GM18951 (cell line): ENCODE data around the gene TSGA10.
"Not testable (repeated sequence)": the region's sequence is repeated elsewhere in the genome, so short reads cannot be mapped to it uniquely, and the experiment has no call there.

Source experiments
- POLR2A ChIP-seq: IDR thresholded peaks from 4 replicates; pipeline ENCODE4 v1.6.1; 2011; ENCODE audit warnings: mild to moderate bottlenecking; ENCODE audit not compliant: insufficient read length, insufficient read depth; ENCODE audit errors: extremely low read depth
- in situ Hi-C: fragments of 300-500 bp; cut with MboI; formaldehyde crosslinking; loops from one replicate; pipeline ENCODE4 v1.12.0; 2022; ENCODE audit warnings: low sequenced_read_pairs, mixed read lengths, inconsistent platforms; ENCODE audit not compliant: unreplicated experiment

TSGA10 gene

GRCh38 chr2:99084256-99084655, 70.5 kb downstream of the TSGA10 start:
- in situ Hi-C loops: no loop called here
- no peak for TF ChIP-seq POLR2A

- TF ChIP-seq POLR2A: no peak
- in situ Hi-C loops: no loop called here
Observed at GRCh38 chr2:99081891-99082290, 72.9 kb downstream of the TSGA10 start.

- in situ Hi-C loops: no loop called here
Observed at GRCh38 chr2:99079226-99079625, 75.5 kb downstream of the TSGA10 start.

GRCh38 chr2:99072551-99072950, 82.2 kb downstream of the TSGA10 start:
- TF ChIP-seq POLR2A: no peak
- in situ Hi-C loops: no loop called here

More at GRCh38 chr2:99079226-99079625, 75.5 kb downstream of the TSGA10 start:
- no peak for TF ChIP-seq POLR2A

GRCh38 chr2:99067871-99068625, 86.7 kb downstream of the TSGA10 start:
- in situ Hi-C loops: loop anchor here (10.0 kb wide), 1 partner anchor 423 kb away; no protein-coding TSS in a partner anchor
- no peak for TF ChIP-seq POLR2A

GRCh38 chr2:99066075-99066958, 88.4 kb downstream of the TSGA10 start:
- no peak for TF ChIP-seq POLR2A
- in situ Hi-C loops: loop anchor here (10.0 kb wide), 1 partner anchor 422 kb away; no protein-coding TSS in a partner anchor

- in situ Hi-C loops: not testable (repeated sequence)
Observed at GRCh38 chr2:99049187-99049586, 105.6 kb downstream of the TSGA10 start.

- in situ Hi-C loops: not testable (repeated sequence)
Observed at GRCh38 chr2:99040736-99041300, 113.9 kb downstream of the TSGA10 start.

GRCh38 chr2:99035920-99036319, 118.8 kb downstream of the TSGA10 start:
- TF ChIP-seq POLR2A: no peak
- in situ Hi-C loops: no loop called here

GRCh38 chr2:99032786-99033185, 122.0 kb downstream of the TSGA10 start:
- in situ Hi-C loops: no loop called here
- TF ChIP-seq POLR2A: no peak

- in situ Hi-C loops: no loop called here
- TF ChIP-seq POLR2A: no peak
Observed at GRCh38 chr2:99032001-99032400, 122.7 kb downstream of the TSGA10 start.

GRCh38 chr2:99031481-99031880, 123.3 kb downstream of the TSGA10 start:
- in situ Hi-C loops: no loop called here
- no peak for TF ChIP-seq POLR2A

- in situ Hi-C loops: no loop called here
- TF ChIP-seq POLR2A: no peak
Observed at GRCh38 chr2:99028558-99028957, 126.2 kb downstream of the TSGA10 start.
